K562 (cell line): Measurements from ENCODE around the gene HSPA6. TPM values are rescaled to one million over a fixed set of nuclear protein-coding genes. Genes with fewer than 3 reads are reported as not detected.
A peak's percentile ranks its signal among the peaks of the same experiment; 100 is the strongest.

ENCODE experiments used
- ARID2 ChIP-seq: fragments of 450-650 bp; IDR thresholded peaks from 2 replicates; pipeline ENCODE4 v1.6.1; 2017; ENCODE audit warnings: antibody characterized with exemption, mild to moderate bottlenecking
- ARNT ChIP-seq, 2 experiments: fragments of 450-650 bp; IDR thresholded peaks; 2 replicates each; pipeline ENCODE4 v1.6.1; 2016; ENCODE audit warnings: mild to moderate bottlenecking in 1 of 2
- BMI1 ChIP-seq: fragments of 150-350 bp; IDR thresholded peaks from 2 replicates; pipeline ENCODE4 v1.6.1; 2014; ENCODE audit warnings: low read length
- CSDE1 ChIP-seq, 2 experiments: fragments of 450-650 bp; IDR thresholded peaks; 2 replicates each; pipeline ENCODE4 v1.6.1; 2016; ENCODE audit warnings: mild to moderate bottlenecking in 1 of 2
- GTF3C2 ChIP-seq: IDR thresholded peaks from 3 replicates; pipeline ENCODE4 v1.6.1; 2011; ENCODE audit warnings: borderline replicate concordance, mild to moderate bottlenecking, moderate library complexity; ENCODE audit not compliant: insufficient read length; ENCODE audit errors: extremely low read depth
- HDAC1 ChIP-seq, 2 experiments: fragments of 450-650 bp; IDR thresholded peaks; 2 replicates each; pipeline ENCODE4 v1.6.1; 2016 to 2017; ENCODE audit warnings: inconsistent platforms in 1 of 2, mild to moderate bottlenecking in 1 of 2, moderate library complexity in 1 of 2
- HMBOX1 ChIP-seq: sonication (generic); IDR thresholded peaks from 2 replicates; pipeline ENCODE4 v1.6.1; 2016
- MECOM ChIP-seq: fragments of 250-450 bp; sonication (Bioruptor Pico); IDR thresholded peaks from 2 replicates; pipeline ENCODE4 v1.8.0; 2022; ENCODE audit warnings: inconsistent platforms
- MTA3 ChIP-seq: fragments of 450-650 bp; formaldehyde crosslinking; IDR thresholded peaks from 2 replicates; pipeline ENCODE4 v1.6.1; 2017; ENCODE audit warnings: mild to moderate bottlenecking, borderline replicate concordance
- MXD1 ChIP-seq: fragments of 250-450 bp; sonication (Bioruptor Pico); IDR thresholded peaks from 2 replicates; pipeline ENCODE4 v1.8.0; 2021; ENCODE audit warnings: borderline replicate concordance, mild to moderate bottlenecking, moderate library complexity; ENCODE audit not compliant: poor library complexity, severe bottlenecking
- NR1H2 ChIP-seq: sonication (generic); formaldehyde crosslinking; IDR thresholded peaks from 2 replicates; pipeline ENCODE4 v1.4.0; 2020; ENCODE audit warnings: mild to moderate bottlenecking, missing genetic modification reagents
- PRPF4 ChIP-seq: fragments of 200-400 bp; formaldehyde crosslinking; IDR thresholded peaks from one replicate; pipeline ENCODE4 v1.6.1; 2017; ENCODE audit warnings: low read length, low read depth, mild to moderate bottlenecking; ENCODE audit not compliant: insufficient read depth, poor library complexity, severe bottlenecking
- SETDB1 ChIP-seq: IDR thresholded peaks from one replicate; pipeline ENCODE4 v1.6.1; 2012; ENCODE audit warnings: low read length, control low read depth, inconsistent platforms
- TAL1 ChIP-seq: fragments of 450-650 bp; IDR thresholded peaks from 2 replicates; pipeline ENCODE4 v1.6.1; 2016; ENCODE audit warnings: mild to moderate bottlenecking
- ZNF766 ChIP-seq: fragments of 200-800 bp; sonication (Bioruptor generic); conservative IDR thresholded peaks from 2 replicates; pipeline ENCODE4 v1.6.1; 2016; ENCODE audit warnings: missing genetic modification characterization, missing compliant biosample characterization
- polyA plus RNA-seq, 8 experiments: library from polyadenylated mRNA; depleted of rRNA in 4 of 8; stranded (reverse) in 5 of 8; unstranded in 3 of 8; fragments of >200 nt; fragmentation: Nextera tagmentation in 2 of 8; fragmentation: Illumina TruSeq in 1 of 8; extraction: Ambion mirVana in 2 of 8; extraction: Trizol in 1 of 8; gene quantifications; 2 replicates each; pipeline versions ENCODE4 v1.2.1 to v1.2.3, GENCODE V29; 2011 to 2014; ENCODE audit warnings: inconsistent platforms in 1 of 8, missing spikeins in 1 of 8
- total RNA-seq, 7 experiments: library from RNA; depleted of rRNA in 6 of 7; stranded (reverse); fragments of >200 nt in 6 of 7; fragmentation: Illumina TruSeq in 2 of 7; extraction: Trizol in 2 of 7; gene quantifications; 2 replicates each; pipeline versions ENCODE4 v1.2.1 to v1.2.3, GENCODE V29; 2011 to 2021; ENCODE audit warnings: low replicate concordance in 1 of 7
- TF ChIP-seq, protein P1 (sequence below): fragments of 200-400 bp; formaldehyde crosslinking; IDR thresholded peaks from 2 replicates; pipeline ENCODE4 v1.6.1; 2017; ENCODE audit warnings: mild to moderate bottlenecking, low read depth, low read length, moderate library complexity
- TF ChIP-seq, protein P2 (sequence below), 3 experiments: IDR thresholded peaks in 2 of 3; conservative IDR thresholded peaks in 1 of 3; 2 replicates each; pipeline ENCODE4 v1.5.1; 2011 to 2012; ENCODE audit warnings: low read length in 3 of 3, mild to moderate bottlenecking in 3 of 3, control low read depth in 2 of 3, improper control_type of control experiment in 1 of 3, inconsistent platforms in 1 of 3, low read depth in 1 of 3, mixed read lengths in 1 of 3, moderate library complexity in 1 of 3; ENCODE audit not compliant: insufficient read depth in 2 of 3
- TF ChIP-seq, protein P3 (sequence below): sonication (generic); formaldehyde crosslinking; IDR thresholded peaks from 2 replicates; pipeline ENCODE4 v1.8.1; 2022; ENCODE audit warnings: missing genetic modification reagents

HSPA6 gene
- total and polyA plus RNA-seq, 9 of the 15 experiments (the other 6 are each of a cell fraction or from before 2014, with no cell fraction given), result 0.15 to 10.0 (median 2.4) TPM

GRCh38 chr1:161494091-161494735, 30.1 kb upstream of the HSPA6 start (continued):
- TF ChIP-seq, protein P1, sequence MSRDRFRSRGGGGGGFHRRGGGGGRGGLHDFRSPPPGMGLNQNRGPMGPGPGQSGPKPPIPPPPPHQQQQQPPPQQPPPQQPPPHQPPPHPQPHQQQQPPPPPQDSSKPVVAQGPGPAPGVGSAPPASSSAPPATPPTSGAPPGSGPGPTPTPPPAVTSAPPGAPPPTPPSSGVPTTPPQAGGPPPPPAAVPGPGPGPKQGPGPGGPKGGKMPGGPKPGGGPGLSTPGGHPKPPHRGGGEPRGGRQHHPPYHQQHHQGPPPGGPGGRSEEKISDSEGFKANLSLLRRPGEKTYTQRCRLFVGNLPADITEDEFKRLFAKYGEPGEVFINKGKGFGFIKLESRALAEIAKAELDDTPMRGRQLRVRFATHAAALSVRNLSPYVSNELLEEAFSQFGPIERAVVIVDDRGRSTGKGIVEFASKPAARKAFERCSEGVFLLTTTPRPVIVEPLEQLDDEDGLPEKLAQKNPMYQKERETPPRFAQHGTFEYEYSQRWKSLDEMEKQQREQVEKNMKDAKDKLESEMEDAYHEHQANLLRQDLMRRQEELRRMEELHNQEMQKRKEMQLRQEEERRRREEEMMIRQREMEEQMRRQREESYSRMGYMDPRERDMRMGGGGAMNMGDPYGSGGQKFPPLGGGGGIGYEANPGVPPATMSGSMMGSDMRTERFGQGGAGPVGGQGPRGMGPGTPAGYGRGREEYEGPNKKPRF, result no peak
- TF ChIP-seq SETDB1 (no peak), GTF3C2 (no peak), ARNT (IDR thresholded peaks at IDR 0.05) (no peak), TAL1 (peak; percentile 16; the same call in 1 of the 2 replicates), HDAC1 (IDR thresholded peaks at IDR 0.05) (no peak), MTA3 (0 out of 2 replicates have a peak, but pooled peaks have one; percentile 42), HMBOX1 (peak; percentile 82), ZNF766 (0 out of 2 replicates have a peak, but pooled peaks have one; percentile 48), PRPF4 (no peak), MXD1 (CRISPR knock-in tag) (no peak), BMI1 (no peak), NR1H2 (CRISPR knock-in tag) (no peak), ARID2 (no peak), CSDE1 (IDR thresholded peaks at IDR 0.05) (no peak), MECOM (CRISPR knock-in tag) (no peak)
- TF ChIP-seq, protein P2, sequence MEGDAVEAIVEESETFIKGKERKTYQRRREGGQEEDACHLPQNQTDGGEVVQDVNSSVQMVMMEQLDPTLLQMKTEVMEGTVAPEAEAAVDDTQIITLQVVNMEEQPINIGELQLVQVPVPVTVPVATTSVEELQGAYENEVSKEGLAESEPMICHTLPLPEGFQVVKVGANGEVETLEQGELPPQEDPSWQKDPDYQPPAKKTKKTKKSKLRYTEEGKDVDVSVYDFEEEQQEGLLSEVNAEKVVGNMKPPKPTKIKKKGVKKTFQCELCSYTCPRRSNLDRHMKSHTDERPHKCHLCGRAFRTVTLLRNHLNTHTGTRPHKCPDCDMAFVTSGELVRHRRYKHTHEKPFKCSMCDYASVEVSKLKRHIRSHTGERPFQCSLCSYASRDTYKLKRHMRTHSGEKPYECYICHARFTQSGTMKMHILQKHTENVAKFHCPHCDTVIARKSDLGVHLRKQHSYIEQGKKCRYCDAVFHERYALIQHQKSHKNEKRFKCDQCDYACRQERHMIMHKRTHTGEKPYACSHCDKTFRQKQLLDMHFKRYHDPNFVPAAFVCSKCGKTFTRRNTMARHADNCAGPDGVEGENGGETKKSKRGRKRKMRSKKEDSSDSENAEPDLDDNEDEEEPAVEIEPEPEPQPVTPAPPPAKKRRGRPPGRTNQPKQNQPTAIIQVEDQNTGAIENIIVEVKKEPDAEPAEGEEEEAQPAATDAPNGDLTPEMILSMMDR (IDR thresholded peaks at IDR 0.05 in 2 of 3, conservative IDR thresholded peaks at IDR 0.05 in 1 of 3; ENCODE audit: insufficient read depth in 2 of 3, low read depth in 1 of 3, low read length in 3 of 3), result peak in 1 of 3 experiments; percentile 3; a peak in 1 of 6 replicates
- TF ChIP-seq, protein P3, sequence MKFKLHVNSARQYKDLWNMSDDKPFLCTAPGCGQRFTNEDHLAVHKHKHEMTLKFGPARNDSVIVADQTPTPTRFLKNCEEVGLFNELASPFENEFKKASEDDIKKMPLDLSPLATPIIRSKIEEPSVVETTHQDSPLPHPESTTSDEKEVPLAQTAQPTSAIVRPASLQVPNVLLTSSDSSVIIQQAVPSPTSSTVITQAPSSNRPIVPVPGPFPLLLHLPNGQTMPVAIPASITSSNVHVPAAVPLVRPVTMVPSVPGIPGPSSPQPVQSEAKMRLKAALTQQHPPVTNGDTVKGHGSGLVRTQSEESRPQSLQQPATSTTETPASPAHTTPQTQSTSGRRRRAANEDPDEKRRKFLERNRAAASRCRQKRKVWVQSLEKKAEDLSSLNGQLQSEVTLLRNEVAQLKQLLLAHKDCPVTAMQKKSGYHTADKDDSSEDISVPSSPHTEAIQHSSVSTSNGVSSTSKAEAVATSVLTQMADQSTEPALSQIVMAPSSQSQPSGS (CRISPR knock-in tag), result no peak
